ENCODE data around the gene EIF3F. TPM values are rescaled to one million over a fixed set of nuclear protein-coding genes. Genes with fewer than 3 reads are reported as not detected.

Gene EIF3F
- total and polyA plus RNA-seq, 2 of the 8 experiments (the other 6 are each of a cell fraction or from before 2014, with no cell fraction given), result 222 to 388 TPM

- no peak overlapping the region for H3K27ac ChIP-seq (ENCODE audit: low read depth, low read length)
- TF ChIP-seq MAFK (IDR thresholded peaks at IDR 0.05; ENCODE audit: low read depth, low read length) (no peak), POLR2AphosphoS5 (IDR thresholded peaks at IDR 0.05; ENCODE audit: low read depth, low read length) (no peak), SP1 (IDR thresholded peaks at IDR 0.05; ENCODE audit: low read depth, low read length) (no peak), RBBP5 (IDR thresholded peaks at IDR 0.05; ENCODE audit: borderline replicate concordance, low read depth, low read length) (no peak)
Observed at GRCh38 chr11:8036986-8037385, 49.8 kb downstream of the EIF3F start.

More at GRCh38 chr11:8036986-8037385, 49.8 kb downstream of the EIF3F start:
- no peak overlapping the region for H2BK120ac ChIP-seq (replicated peaks; ENCODE audit: low read depth, low read length)
- no peak overlapping the region for H2AFZ ChIP-seq (ENCODE audit: low read length)
- H2BK5ac ChIP-seq (ENCODE audit: low read depth, low read length), result no peak overlapping the region
- H3K9ac ChIP-seq (replicated peaks in 1 of 4; ENCODE audit: extremely low read depth in 1 of 4, low read depth in 3 of 4, low read length in 3 of 4), result no peak overlapping the region
- no peak overlapping the region for H4K8ac ChIP-seq (ENCODE audit: extremely low read depth, insufficient read depth, low read length)
- no peak overlapping the region for H4K91ac ChIP-seq (replicated peaks; ENCODE audit: insufficient read length, low read length)
- no peak overlapping the region for H3K14ac ChIP-seq (ENCODE audit: insufficient read length)
- no peak overlapping the region for H2BK12ac ChIP-seq (ENCODE audit: low read depth, low read length)
- no peaks in the 10 kb centered on the region for H3K9me3 ChIP-seq (ENCODE audit: insufficient read depth in 2 of 2, low read depth in 1 of 2, low read length in 1 of 2)
- no peak overlapping the region for H4K5ac ChIP-seq (ENCODE audit: insufficient read length, low read depth, low read length)
- no peak overlapping the region for H2BK20ac ChIP-seq (ENCODE audit: low read length)
- FAIRE-seq (no peak), DNase-seq (ENCODE audit: low read depth in 1 of 2, low spot score in 2 of 2) (no peak)
- ChIA-PET POLR2A (ENCODE audit: partially characterized antibody) (no interaction called here), CTCF (ENCODE audit: partially characterized antibody) (interaction anchor here (1.3 to 31.7 kb wide), 8 partner anchors 10 to 54 kb away, joined by 3 to 1283 read pairs (median 42); partner anchors contain the start of gene TUB)
- no peak overlapping the region for H3K56ac ChIP-seq (replicated peaks; ENCODE audit: insufficient read length, low read depth, low read length)
- H3K4ac ChIP-seq (replicated peaks; ENCODE audit: insufficient read length, low read depth, low read length), result no peak overlapping the region
- H3K4me3 ChIP-seq (ENCODE audit: extremely low read depth in 1 of 4, insufficient read depth in 2 of 4, low read depth in 3 of 4, low read length in 4 of 4), result no peak overlapping the region
- H2BK15ac ChIP-seq (ENCODE audit: low read length), result no peak overlapping the region
- H3K18ac ChIP-seq (ENCODE audit: extremely low read depth, low read length), result no peak overlapping the region
- H3K4me2 ChIP-seq (ENCODE audit: insufficient read depth in 1 of 2, low read depth in 2 of 2, low read length in 2 of 2), result no peak overlapping the region
- no peaks in the 10 kb centered on the region for H4K20me1 ChIP-seq (replicated peaks in 1 of 2; ENCODE audit: control insufficient read depth in 1 of 2, insufficient read depth in 2 of 2, low read length in 2 of 2)
- no peaks in the 10 kb centered on the region for H3K79me1 ChIP-seq (ENCODE audit: low read depth, low read length)
- H3K23ac ChIP-seq (ENCODE audit: insufficient read length), result no peak overlapping the region
- no peaks in the 10 kb centered on the region for H3K79me2 ChIP-seq (ENCODE audit: control insufficient read depth in 1 of 2, insufficient read depth in 2 of 2, low read length in 2 of 2)
- WGBS, 2 experiments (ENCODE audit: extremely low coverage in 1 of 2, insufficient coverage in 1 of 2, insufficient read length in 1 of 2, insufficient replicate concordance in 2 of 2, low coverage in 1 of 2, low lambda C conversion rate in 2 of 2, missing lambda C conversion rate in 1 of 2), result 87% methylated on average over 4 of the region's 5 CpGs; no CpG with 5 or more reads in 1 of the 2 experiments
- H2AK5ac ChIP-seq (ENCODE audit: low read depth, low read length), result no peak overlapping the region
- H3K23me2 ChIP-seq (ENCODE audit: low read depth, low read length), result no peaks in the 10 kb centered on the region
- H3K4me1 ChIP-seq (replicated peaks in 1 of 4; ENCODE audit: control insufficient read depth in 3 of 4, insufficient read depth in 4 of 4, low read length in 3 of 4), result peaks cover 0 to 6% (median 1%) of the 10 kb centered on the region in 4 experiments; a peak in 5 of 7 replicates
- peaks cover 0 to 8% (median 5%) of the 10 kb centered on the region in 4 experiments; a peak in 4 of 7 replicates for H3K27me3 ChIP-seq (replicated peaks in 1 of 4; ENCODE audit: control insufficient read depth in 3 of 4, extremely low read depth in 1 of 4, insufficient read depth in 3 of 4, low read length in 3 of 4)
- no peaks in the 10 kb centered on the region for H3K36me3 ChIP-seq (ENCODE audit: control insufficient read depth in 2 of 4, insufficient read depth in 4 of 4, low read length in 3 of 4)

Measured in H1 (cell line).